ENCODE data around the gene PDE3B. TPM values are rescaled to one million over a fixed set of nuclear protein-coding genes. Genes with fewer than 3 reads are reported as not detected.

The PDE3B gene
- total and polyA plus RNA-seq, 2 of the 8 experiments (the other 6 are each of a cell fraction or from before 2014, with no cell fraction given), result 2.7 to 10.9 TPM

DNA sequence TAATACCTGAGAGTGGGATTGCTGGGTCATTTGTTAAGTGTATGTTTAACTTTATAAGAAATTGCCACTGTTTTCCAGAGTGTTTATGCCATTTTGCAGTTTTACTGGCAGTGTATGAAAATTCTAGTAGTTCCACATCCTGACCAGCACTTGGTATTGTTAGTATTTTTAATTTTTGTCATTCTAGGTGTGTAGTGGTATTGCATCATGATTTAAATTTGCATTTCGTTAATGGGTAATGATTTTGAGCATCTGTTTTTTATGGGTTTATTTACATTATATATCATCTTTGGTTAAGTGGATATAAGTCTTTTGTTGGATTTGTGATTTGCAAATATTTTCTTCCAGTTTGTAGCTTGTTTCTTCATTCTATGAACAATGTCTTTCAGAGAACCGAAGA is 34.7 kb downstream of the PDE3B start:
- Histone ChIP-seq H3K79me1 (ENCODE audit: low read depth, low read length) (no peaks in the 10 kb centered on the region), H3K4ac (replicated peaks; ENCODE audit: insufficient read length, low read depth, low read length) (no peak overlapping the region), H3K79me2 (ENCODE audit: control insufficient read depth in 1 of 2, insufficient read depth in 2 of 2, low read length in 2 of 2) (no peaks in the 10 kb centered on the region; a peak in 1 of 4 replicates), H3K4me1 (replicated peaks in 1 of 4; ENCODE audit: control insufficient read depth in 3 of 4, insufficient read depth in 4 of 4, low read length in 3 of 4) (no peaks in the 10 kb centered on the region), H3K9me3 (ENCODE audit: insufficient read depth in 2 of 2, low read depth in 1 of 2, low read length in 1 of 2) (no peaks in the 10 kb centered on the region), H3K9ac (replicated peaks in 1 of 4; ENCODE audit: extremely low read depth in 1 of 4, low read depth in 3 of 4, low read length in 3 of 4) (no peak overlapping the region), H2AK5ac (ENCODE audit: low read depth, low read length) (no peak overlapping the region), H4K5ac (ENCODE audit: insufficient read length, low read depth, low read length) (no peak overlapping the region), H3K23ac (ENCODE audit: insufficient read length) (no peak overlapping the region), H3K56ac (replicated peaks; ENCODE audit: insufficient read length, low read depth, low read length) (no peak overlapping the region), H2BK120ac (replicated peaks; ENCODE audit: low read depth, low read length) (no peak overlapping the region), H4K20me1 (replicated peaks in 1 of 2; ENCODE audit: control insufficient read depth in 1 of 2, insufficient read depth in 2 of 2, low read length in 2 of 2) (no peaks in the 10 kb centered on the region), H3K36me3 (ENCODE audit: control insufficient read depth in 2 of 4, insufficient read depth in 4 of 4, low read length in 3 of 4) (no peaks in the 10 kb centered on the region), H2BK15ac (ENCODE audit: low read length) (no peak overlapping the region), H2BK5ac (ENCODE audit: low read depth, low read length) (no peak overlapping the region), H3K27me3 (replicated peaks in 1 of 4; ENCODE audit: control insufficient read depth in 3 of 4, extremely low read depth in 1 of 4, insufficient read depth in 3 of 4, low read length in 3 of 4) (no peaks in the 10 kb centered on the region), H3K18ac (ENCODE audit: extremely low read depth, low read length) (no peak overlapping the region), H2BK20ac (ENCODE audit: low read length) (no peak overlapping the region), H4K91ac (replicated peaks; ENCODE audit: insufficient read length, low read length) (no peak overlapping the region), H2BK12ac (ENCODE audit: low read depth, low read length) (no peak overlapping the region), H4K8ac (ENCODE audit: extremely low read depth, insufficient read depth, low read length) (no peak overlapping the region), H3K23me2 (ENCODE audit: low read depth, low read length) (no peaks in the 10 kb centered on the region), H3K27ac (ENCODE audit: low read depth, low read length) (no peak overlapping the region), H2AFZ (ENCODE audit: low read length) (no peak overlapping the region), H3K4me2 (ENCODE audit: insufficient read depth in 1 of 2, low read depth in 2 of 2, low read length in 2 of 2) (no peak overlapping the region), H3K14ac (ENCODE audit: insufficient read length) (no peak overlapping the region), H3K4me3 (ENCODE audit: extremely low read depth in 1 of 4, insufficient read depth in 2 of 4, low read depth in 3 of 4, low read length in 4 of 4) (no peak overlapping the region)
- ChIA-PET CTCF (ENCODE audit: partially characterized antibody) (interaction anchor here (0.6 to 0.7 kb wide), 2 partner anchors 203 to 230 kb away, joined by 3 read pairs; no protein-coding TSS in a partner anchor), POLR2A (ENCODE audit: partially characterized antibody) (no interaction called here)
- FAIRE-seq (peak; percentile 24), DNase-seq (ENCODE audit: low read depth in 1 of 2, low spot score in 2 of 2) (no peak)
- 80% methylated on average over 2 of the region's 2 CpGs; no CpG with 5 or more reads in 1 of the 2 experiments for WGBS, 2 experiments (ENCODE audit: extremely low coverage in 1 of 2, insufficient coverage in 1 of 2, insufficient read length in 1 of 2, insufficient replicate concordance in 2 of 2, low coverage in 1 of 2, low lambda C conversion rate in 2 of 2, missing lambda C conversion rate in 1 of 2)
- no peak for TF ChIP-seq GTF2F1 (IDR thresholded peaks at IDR 0.05; ENCODE audit: borderline replicate concordance, low read depth, low read length)

Measured in H1 (cell line).